NOMO-1 treated with dmso at 0.1 percent for 144 hours (cell line): ENCODE data around the gene ESR2.
"Not testable (repeated sequence)": the region's sequence is repeated elsewhere in the genome, so short reads cannot be mapped to it uniquely, and the experiment has no call there.

Source experiments
- DNase-seq: peaks from one replicate; lab custom pipeline; 2025; ENCODE audit not compliant: unreplicated experiment; lab: John Stamatoyannopoulos, UW

ESR2 gene

DNA sequence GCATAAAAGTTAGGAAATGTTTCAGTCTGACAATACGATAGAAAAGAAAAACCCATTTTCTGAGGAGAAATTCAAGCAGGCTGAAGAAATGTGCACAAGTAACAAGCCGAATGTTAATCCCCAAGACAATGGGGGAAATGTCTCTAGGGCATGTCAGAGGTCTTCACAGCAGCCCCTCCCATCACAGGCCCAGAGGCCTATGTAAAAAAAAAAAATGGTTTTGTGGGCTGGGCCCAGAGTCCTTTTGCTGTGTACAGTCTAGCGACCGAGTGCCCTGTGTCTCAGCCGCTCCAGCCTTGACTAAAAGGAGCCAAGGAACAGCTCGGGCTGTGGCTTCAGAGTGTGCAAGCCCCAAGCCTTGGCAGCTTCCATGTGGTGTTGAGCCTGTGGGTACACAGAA is 250.9 kb downstream of the ESR2 start:
- not testable (repeated sequence) for DNase-seq

DNA sequence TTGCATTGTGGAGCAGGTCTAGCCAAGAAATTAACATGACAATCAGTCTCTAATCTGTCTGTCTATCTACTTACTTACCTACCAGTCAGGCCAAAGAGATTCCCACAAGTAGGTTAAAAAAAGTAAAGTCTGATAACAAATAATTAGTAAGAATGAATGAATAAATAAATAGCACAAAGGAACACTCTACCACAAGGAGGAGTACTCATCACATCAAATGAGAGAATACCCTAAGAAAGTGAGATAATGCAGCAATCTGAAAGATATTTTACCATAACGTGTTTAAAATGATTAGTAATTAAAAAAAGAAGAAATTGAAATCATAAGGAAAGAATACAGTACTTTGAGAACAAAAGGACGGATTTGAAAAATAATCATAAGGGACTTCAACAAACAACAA is 254.1 kb downstream of the ESR2 start:
- no peak for DNase-seq

DNA sequence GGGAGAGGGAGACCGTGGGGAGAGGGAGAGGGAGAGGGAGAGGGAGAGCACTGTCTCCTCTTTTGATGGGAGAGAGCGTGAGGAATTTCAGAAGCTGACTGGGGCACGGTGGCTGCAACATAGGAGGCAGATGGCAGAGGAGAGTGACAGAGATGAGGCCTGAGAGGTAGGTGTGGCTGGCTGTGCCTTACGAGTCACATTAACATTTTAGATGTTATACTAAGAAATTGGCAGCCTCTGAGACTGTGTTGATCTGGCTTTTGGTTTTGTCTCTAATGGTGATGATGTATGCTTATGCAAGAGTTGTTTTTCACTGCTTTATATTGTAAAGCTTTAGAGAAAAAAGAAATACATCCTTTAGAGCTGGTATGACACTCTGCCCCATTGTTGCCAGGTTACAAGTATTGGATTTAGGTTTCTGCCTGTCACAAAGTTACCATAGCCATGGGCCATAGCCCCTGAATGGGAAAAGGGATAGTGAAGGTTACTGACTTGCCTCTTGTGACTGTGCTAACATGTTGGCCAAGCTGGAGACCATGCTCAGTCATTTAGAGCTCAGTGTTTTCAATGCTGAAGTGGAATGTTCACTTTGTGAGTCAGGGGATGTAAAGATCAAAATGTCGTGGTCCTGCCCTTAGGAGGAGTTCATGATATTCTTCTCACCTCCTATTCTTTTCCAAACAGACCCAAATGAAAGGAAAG is 255.2 kb downstream of the ESR2 start:
- no peak for DNase-seq

DNA sequence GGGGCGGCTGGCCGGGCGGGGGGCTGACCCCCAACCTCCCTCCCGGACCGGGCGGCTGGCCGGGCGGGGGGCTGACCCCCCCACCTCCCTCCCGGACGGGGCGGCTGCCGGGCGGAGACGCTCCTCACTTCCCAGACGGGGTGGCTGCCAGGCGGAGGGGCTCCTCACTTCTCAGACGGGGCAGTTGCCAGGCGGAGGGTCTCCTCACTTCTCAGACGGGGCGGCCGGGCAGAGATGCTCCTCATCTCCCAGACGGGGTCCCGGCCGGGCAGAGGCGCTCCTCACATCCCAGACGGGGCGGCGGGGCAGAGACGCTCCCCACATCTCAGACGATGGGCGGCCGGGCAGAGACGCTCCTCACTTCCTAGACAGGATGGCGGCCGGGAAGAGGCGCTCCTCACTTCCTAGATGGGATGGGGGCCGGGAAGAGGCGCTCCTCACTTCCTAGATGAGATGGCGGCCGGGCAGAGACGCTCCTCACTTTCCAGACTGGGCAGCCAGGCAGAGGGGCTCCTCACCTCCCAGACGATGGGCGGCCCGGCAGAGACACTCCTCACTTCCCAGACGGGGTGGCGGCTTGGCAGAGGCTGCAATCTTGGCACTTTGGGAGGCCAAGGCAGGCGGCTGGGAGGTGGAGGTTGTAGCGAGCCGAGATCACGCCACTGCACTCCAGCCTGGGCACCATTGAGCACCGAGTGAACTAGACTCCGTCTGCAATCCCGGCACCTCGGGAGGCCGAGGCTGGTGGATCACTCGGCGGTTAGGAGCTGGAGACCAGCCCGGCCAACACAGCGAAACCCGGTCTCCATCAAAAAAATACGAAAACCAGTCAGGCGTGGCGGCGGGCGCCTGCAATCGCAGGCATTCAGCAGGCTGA is 256.1 kb downstream of the ESR2 start:
- DNase-seq = not testable (repeated sequence)

DNA sequence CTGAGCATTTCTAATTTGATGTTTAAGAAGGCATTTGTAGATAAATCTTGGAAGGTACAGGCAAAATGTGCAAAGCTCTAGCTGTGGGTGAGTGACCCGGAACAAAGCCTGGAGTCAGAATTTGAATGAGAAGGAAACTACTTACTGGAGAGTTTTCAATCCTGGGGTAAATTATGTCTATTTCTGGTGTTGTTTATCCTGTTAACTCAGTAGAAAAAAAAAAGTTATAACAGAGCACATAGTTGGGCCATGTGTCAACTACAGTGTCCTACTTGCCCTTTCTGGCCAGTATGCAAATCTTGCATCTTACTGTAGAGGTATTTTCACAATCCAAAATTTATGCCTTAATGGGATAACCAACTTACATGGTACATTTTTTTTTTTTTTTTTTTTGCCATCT is 259.0 kb downstream of the ESR2 start:
- DNase-seq = no peak
